Cardiac atrium fibroblast (primary cell): ENCODE measurements around the gene ALG12. TPM values are rescaled to one million over a fixed set of nuclear protein-coding genes. Genes with fewer than 3 reads are reported as not detected.

Experiments
- total RNA-seq: library from RNA; depleted of rRNA; stranded (reverse); fragments of >200 nt; gene quantifications from 2 replicates; pipeline ENCODE4 v1.2.3, GENCODE V29; 2015

The ALG12 gene
- total RNA-seq, result 10.8 and 32.2 TPM in 2 replicates

GRCh38 chr22:49917974-49918910, at the start of gene ALG12, which contains the start of gene CRELD2:
Gene ALG12, minus strand, starts transcription at chr22:49918438. Its CDS starts 4,673 bp downstream, at chr22:49913765.
Gene CRELD2, plus strand, starts transcription at chr22:49918634. Its CDS starts 136 bp downstream, at chr22:49918770.

GRCh38 chr22:49960159-49961004, 42.1 kb upstream of the ALG12 start, which contains the start of gene PIM3:
Gene PIM3, plus strand, starts transcription at chr22:49960772. Its CDS starts 176 bp downstream, at chr22:49960948.

DNA sequence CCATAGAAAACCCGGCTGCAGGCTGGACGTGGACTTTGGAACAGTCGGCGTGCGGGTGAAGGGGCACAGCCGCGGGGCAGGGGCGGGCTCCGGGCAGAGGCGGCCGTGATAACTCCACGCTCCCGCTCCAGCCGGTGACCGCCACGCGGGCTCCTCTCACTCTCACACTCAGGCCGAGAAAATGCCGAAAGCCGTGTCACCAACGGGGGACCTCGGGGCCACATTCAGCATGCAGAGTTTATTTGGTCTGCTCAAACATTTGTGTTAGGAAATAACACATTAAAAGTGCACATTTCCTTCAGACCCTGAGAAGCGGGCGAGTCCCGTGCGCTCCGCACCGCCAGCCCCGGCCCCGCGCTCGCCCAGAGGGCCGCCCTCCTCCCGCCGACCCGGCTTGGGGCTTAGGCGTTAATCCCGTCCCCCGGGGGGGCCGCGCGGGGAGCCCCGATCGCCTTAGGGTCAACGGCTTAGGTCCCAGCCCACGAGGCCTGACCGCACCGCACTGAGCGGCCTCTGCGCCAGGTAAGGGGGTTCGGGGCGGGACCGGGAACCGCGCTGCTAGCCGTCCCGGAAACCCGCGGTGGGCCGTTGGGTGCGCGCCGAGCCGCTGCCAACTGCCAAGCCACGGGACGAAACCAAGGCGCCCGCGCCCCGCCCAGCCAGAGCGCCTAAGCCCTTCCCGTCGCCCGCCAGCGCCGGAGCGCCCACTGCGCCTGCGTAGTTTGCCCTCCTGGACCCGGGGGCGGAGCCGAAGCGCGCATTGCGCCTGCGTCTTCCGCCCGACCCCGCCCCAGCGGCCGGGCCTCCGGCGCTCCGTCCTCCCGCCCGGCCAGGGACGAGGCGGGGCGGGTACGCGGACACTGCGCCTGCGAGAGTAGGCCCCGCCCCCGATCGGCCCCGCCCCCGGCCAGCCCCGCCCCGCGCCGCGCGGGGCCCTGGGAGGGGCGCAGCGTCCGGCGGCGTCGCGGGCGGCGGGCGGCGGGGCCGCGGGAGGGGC, 65.0 kb downstream of the ALG12 start, which contains the start of gene ZBED4:
ZBED4 (plus strand) TSS at position 947 of the 997 bp plus-strand sequence. CDS start 29,819 bp downstream, outside the sequence.

Other genes starting within 250 kb of the ALG12 start
- gene BRD1, start 90.6 kb downstream of the ALG12 start, total RNA-seq, result 21.3 and 22.8 TPM in 2 replicates
- gene ZBED4, start 64.6 kb downstream of the ALG12 start, total RNA-seq, result 8.7 and 9.9 TPM in 2 replicates
- 69.7 and 107 TPM in 2 replicates for gene CRELD2, start 196 bp upstream of the ALG12 start, total RNA-seq
- 26.4 and 41.3 TPM in 2 replicates for gene PIM3, start 42.3 kb upstream of the ALG12 start, total RNA-seq
- gene IL17REL, start 94.3 kb upstream of the ALG12 start, total RNA-seq, result not detected in 2 replicates
- not detected in 2 replicates for gene TTLL8, start 139.9 kb upstream of the ALG12 start, total RNA-seq
- 1.1 and 1.6 TPM in 2 replicates for gene MLC1, start 167.0 kb upstream of the ALG12 start, total RNA-seq
- 2.1 and 3.6 TPM in 2 replicates for gene MOV10L1, start 171.6 kb upstream of the ALG12 start, total RNA-seq